Stimulated activated CD4-positive, alpha-beta T cell treated with anti-CD3 and anti-CD28 coated beads, Interleukin-4, amount 100 ng/mL, for 1 hour (primary cell): Measurements from ENCODE around the gene NKG7.
A peak's percentile ranks its signal among the peaks of the same experiment; 100 is the strongest.

Source experiments
- DNase-seq: peaks from one replicate; pipeline ENCODE4 v3.0.0-alpha.2; 2020

Gene NKG7

GRCh38 chr19:51333836-51334460 is 38.5 kb downstream of the NKG7 start:
- DNase-seq, result no peak

GRCh38 chr19:51331716-51332115 is 40.7 kb downstream of the NKG7 start:
- DNase-seq, result no peak

DNA sequence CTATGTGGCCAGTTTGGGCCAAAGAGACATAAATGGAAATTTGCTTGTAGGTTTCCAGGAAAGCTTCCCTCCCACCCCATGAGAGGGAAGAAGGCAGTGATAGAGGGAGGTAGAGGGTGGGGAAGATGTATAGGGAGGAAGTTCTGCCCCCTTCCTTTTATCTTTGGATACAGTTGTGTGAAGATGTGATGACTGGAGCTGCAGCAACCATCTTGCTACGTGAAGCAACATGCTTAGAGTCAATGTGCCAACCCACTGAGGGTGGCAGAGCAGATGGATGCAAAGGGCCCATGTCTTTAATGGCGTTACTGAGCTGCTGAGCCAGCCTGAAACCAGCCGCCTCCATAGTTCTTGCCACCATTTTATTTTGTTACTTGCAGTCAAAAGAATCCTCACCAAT is 41.3 kb downstream of the NKG7 start:
- DNase-seq, result no peak

DNA sequence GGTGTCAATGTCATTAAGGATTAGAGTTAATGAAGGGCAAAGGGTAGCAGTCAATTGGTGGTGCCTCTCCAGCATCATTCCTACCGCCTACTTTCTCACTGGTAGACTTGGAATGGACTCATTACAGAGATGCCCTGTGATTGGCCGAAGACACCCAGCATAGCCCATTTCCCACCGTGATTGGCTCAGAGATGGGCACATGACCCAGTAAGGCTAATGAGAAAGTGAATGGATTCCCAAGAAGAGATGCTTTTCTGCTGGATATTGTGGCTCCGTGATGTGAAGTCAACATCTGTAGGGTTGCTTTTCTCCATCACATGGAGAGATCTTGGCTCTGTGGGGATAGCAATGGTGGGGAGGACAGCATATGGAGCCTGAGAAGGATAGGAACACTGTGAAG is 42.1 kb downstream of the NKG7 start:
- DNase-seq, result no peak

DNA sequence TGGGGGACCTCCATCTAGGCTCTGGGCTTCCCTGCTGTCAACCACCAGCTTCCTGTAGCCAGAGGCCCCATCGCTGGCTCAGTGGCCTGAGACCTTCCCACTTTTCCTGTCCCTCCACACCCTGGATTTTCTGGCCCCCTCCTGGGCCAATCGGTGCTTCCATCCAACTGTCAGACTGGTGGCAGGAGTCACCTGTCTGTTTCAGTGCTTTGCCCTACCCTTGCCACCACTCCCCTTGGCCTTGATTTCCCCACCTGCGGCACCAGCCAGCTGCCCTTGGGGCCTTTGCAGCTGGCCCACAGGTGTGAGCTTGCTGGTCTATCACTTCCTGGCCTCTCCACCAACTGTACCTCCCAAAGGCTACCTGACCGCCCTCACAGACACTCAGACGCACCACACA is 43.0 kb downstream of the NKG7 start:
- no peak for DNase-seq

DNA sequence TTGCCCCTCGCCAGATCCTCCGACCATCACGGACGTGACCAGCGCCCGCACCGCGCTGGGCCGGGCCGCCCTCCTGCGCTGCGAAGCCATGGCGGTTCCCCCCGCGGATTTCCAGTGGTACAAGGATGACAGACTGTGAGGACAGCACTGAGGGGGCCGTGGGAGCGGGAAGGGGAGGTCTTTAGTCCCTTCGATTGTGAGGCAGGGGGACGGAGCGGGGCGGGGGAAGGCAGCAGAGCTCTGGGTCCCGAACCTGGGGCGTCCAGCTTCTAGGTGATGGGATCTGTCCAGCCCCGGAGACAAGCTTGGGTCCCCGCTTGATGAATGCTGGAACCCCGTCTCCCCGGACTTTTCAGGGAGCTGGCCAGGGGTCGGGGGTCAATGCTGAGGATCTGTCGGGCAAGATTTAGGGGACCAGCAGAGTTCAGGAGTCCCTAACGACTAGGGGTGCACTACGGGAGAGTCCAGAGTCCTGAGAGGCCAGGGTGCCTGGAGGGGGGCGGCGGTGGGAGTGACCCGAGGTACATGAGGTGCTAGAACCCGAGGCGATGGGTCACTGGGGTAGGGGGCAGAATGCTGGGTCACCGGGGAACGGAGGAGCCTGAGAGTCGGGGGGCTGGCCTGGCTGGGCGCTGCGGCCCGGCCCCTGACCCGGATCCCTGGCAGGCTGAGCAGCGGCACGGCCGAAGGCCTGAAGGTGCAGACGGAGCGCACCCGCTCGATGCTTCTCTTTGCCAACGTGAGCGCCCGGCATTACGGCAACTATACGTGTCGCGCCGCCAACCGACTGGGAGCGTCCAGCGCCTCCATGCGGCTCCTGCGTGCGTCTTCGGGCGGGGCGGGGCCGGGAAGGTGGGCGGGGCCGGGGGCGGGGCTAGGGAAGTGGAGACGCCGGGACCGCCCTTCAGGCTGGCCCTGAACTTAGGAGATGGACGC is 45.1 kb downstream of the NKG7 start:
- DNase-seq, result peak; percentile 59

- DNase-seq, result no peak
These were observed 46.0 kb downstream of the NKG7 start for GRCh38 chr19:51326216-51327065.

DNA sequence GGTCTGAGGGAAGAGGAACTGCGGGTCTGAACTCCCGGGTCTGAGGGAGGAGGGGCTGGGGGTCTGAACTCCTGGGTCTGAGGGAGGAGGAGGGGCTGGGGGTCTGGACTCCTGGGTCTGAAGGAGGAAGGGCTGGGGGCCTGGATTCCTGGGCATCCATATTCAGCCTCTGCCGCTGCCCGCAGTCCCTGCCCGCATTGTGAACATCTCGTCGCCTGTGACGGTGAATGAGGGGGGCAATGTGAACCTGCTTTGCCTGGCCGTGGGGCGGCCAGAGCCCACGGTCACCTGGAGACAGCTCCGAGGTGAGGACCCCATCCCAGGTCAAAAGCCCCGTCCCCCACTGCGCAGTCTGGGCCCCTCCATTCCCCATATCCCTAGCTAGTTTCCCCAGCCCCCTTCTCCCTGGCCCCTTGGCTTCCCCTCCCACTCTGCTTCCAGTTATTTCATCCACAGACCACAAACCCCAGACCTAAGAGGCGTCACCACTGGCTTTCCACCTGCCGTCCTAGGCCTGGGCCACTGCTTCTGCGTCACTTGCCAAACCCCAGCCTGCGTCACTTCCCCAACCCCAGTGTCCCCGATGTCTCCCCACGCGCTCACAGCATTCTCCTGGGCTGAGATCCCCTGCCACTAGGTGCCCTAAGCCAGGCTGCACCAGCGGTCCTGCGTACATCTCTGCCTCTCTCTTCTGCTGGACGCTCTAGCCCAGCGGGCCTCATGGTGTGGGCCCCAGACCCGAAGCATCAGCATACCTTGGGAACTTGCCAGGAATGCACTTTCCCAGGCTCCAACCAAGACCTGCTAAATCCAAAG is 47.1 kb downstream of the NKG7 start:
- no peak for DNase-seq

DNA sequence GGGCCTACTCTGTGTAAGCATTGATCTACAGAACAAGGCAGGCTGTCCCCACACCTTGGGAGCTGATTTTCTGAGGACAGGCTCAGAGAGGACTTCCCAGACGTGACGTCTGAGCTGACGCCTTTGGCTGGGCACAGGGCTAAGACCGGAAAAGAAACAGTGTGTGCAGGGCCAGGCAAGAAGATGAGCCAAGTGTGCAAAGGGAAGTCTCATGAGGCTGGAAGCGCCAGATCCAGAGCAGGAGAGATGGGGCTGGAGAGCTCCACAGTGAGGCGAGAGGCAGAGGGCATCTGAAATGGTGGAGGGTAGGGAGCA is 48.3 kb downstream of the NKG7 start:
- no peak for DNase-seq

GRCh38 chr19:51323481-51324166 is 48.8 kb downstream of the NKG7 start:
- DNase-seq, result no peak

DNA sequence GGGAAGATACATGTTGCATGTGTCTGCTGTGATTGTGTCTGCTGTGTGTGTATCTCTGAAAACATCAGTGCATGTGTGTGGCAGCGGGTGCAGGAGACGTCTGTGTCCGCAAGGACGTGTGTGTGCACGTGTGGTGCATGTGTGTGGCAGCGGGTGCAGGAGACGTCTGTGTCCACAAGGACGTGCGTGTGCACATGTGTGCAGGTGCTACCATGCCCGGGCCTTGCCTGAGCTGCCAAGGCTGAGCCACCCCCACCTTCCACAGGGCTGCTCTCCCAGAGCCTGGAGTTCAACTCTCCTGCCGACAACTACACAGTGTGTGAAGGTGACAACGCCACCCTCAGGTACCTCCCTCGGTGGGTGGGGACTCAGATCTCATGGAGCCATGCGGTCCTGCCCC is 50.7 kb downstream of the NKG7 start:
- DNase-seq, result no peak
